ENCODE results near the gene GRIK4. TPM values are rescaled to one million over a fixed set of nuclear protein-coding genes. Genes with fewer than 3 reads are reported as not detected.
"Not testable (repeated sequence)": the region's sequence is repeated elsewhere in the genome, so short reads cannot be mapped to it uniquely, and the experiment has no call there.

GRIK4 gene
- total RNA-seq, 1 experiment from 2014 or later, result not detected

DNA sequence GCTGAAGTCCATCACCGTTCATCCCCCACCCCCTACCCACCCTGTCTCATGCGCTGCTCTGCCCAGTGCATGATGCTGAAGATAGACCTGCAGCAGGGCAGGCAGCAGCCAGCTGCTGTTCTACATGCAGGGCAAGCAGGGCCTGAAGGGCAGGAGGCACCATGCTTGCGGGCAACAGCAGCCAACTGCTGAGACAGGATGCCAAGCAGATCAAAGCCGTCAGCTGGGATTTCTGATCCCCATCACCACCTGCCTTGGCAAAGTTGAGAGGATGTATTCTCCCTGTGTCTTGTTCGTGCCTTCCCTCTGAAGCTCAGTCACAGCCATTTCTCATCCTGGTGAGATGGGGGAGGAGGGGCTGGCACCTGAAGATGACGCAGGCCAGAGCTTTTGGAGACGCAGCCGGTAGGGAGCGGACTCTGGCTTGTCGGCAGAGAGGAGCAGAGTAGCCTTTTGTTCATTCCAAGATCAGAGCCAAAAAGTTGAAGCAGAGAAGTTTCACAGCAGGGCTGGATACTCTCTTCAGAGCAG, 227.0 kb downstream of the GRIK4 start:
- no peak for DNase-seq (ENCODE audit: low read depth)

DNA sequence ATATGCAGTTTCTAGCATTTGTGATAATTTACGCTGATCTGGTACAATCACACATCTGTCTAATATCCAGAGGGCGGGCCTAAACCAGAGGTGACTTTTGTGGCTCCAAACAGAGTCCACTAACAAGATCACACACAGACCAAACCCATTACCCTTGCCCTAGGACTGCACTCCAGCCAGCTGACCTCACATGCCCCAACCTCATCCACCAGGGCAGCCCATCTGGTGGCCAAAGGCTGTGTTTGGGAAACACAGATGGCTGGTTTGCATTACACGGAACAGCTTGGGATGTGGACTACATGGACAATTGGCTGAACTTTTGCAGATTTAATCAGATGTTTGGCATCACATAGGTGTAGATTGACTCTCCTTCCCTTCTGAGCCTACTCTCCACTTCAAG, 228.2 kb downstream of the GRIK4 start:
- no peak for DNase-seq (ENCODE audit: low read depth)

- no peak for DNase-seq (ENCODE audit: low read depth)
Measured at GRCh38 chr11:120740380-120740779, 228.8 kb downstream of the GRIK4 start.

DNA sequence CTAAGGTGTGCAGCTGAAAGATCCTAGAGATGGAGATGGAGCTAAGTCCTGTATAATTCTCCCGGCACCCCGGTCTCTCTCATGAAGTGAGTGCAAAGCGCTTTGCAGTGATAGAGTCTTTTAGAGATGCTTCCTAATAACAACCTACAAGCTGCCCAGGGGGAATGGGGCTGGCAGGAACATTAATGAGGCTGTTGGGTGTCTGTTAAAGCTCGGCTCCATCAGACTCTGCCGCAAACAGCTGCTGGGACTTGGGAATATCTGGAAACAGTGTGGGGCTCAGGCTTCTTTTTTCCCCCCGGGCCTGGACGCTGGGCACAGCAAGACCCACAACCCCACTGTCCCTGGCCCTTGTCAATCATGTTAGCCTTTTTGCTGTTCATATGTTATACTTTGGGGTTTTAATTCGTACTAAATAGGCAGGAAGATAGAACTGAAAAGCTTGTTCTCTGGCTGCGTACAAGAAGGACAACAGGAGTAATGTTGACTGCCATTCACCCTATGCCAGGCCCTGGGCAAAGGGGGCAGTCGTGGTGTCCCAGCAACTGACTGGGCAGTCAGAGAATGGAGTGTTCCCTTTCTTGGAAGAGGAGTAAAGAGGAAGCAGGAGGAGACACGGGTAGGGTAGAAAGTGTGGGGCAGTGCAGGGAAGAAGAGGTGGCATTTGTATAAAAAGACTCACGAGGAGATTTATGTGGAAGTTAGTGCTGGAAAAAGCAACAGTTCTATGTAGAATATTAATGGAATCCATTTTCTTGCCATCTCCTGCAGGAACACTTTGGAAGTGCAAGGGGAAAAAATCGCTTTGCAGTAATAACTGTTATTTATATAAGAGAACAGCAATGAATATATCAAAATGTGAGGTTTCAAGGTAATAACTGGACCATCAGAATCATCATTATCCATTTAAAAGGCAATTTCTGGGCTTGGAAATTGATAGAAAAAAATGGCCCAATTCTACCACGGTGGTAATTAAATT, 232.8 kb downstream of the GRIK4 start:
- no peak for DNase-seq (ENCODE audit: low read depth)

GRCh38 chr11:120746376-120746775, 234.8 kb downstream of the GRIK4 start:
- DNase-seq (ENCODE audit: low read depth), result no peak

DNA sequence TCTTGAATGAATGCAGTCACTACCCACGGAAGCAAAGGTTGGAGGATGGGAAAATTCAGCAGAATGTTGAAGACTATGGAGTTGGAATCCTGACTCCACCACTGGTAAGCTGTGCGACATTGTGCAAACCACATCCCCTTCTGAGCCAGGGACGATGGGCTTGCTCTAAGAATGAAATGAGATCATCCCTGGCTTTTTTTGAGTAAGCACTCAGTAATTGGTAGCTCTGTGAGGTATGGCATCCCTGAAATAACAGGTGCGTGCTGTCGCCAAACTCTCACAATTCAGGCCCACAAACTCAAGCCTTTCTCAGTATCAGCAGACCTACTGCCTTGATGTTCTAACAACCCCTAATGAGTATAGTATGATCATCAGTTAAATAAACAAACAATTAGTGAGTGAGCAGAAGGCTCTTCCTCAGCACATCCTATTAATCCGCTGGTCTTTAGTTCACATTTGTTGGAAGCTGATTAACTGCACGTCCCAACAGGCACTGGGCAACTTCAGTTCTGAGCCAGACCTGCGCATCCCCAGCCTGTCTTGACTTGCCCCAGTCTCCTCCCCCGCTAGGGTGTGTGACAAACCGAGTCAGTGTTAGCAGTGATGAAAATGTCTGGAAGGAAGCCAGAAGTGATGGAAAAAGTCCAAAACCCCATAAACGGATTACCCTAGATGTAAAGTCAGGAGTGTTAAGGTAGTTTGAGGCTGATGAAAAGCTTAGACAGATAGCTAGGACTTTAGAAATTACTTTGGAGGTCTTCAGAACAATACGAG, 235.5 kb downstream of the GRIK4 start:
- DNase-seq (ENCODE audit: low read depth), result no peak

DNA sequence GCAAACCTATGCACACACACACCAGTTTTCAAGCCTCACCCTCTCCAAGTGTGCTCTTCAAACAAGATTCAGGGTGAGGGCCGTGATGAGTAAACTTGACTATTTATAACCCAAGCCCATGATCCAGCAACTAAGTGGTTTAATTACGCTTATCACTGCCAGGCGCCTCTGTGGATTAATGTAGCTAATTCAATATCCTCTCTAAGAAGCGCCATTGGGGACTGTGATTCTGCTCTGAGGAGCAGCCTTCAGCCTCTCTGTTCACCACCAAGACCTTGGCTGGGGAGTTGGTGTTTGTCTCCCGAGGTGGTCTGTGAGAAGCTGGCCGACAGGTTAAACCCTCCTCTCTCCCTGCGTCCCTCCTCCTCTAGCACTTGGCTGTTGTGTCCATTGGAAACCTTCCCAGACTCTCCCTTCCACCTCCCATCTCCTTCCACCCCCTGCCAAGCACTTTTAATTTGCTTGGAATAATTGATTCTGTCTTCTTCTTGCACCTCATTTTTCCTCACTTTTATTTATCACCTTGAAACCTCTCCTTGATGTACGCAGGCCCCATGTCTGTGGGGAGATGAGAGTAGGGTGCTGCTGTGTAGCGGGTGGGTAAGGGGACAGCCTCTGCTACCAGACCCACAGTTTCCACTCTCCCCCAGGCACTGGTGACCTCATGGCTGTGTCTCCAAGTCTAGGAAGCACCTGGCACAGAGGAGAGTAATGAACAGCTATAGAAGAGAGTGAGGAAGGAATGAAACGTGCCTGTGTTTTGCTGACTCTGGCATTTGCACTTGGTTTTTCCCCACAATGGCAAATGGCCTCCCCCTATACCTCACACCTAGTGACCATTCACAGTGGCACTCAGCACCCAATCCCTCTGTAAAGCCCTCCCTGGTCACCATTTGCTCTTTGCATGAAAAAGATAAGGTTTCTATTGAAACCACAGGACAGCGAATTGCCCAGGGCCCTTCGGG, 236.6 kb downstream of the GRIK4 start:
- DNase-seq (ENCODE audit: low read depth), result no peak

DNA sequence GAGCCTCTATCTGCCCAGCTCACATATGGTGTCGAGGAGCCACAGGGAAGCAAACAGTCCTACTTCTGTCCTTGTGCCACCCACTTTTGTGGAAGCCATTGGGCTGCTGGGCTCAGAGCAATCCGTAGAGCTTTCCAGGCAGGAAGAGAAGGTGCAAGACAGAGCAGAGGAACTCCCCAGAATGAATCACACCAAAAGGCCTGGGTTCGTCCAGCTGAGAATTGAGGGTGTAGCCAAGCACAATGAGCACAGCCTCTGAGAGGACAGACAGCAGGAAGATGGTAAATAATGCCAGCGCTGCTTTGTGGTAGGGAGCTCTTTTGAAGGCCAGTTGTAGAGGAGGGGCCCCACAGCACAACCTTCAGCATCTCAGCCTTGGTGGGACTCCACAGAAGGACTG, 237.8 kb downstream of the GRIK4 start:
- no peak for DNase-seq (ENCODE audit: low read depth)

DNA sequence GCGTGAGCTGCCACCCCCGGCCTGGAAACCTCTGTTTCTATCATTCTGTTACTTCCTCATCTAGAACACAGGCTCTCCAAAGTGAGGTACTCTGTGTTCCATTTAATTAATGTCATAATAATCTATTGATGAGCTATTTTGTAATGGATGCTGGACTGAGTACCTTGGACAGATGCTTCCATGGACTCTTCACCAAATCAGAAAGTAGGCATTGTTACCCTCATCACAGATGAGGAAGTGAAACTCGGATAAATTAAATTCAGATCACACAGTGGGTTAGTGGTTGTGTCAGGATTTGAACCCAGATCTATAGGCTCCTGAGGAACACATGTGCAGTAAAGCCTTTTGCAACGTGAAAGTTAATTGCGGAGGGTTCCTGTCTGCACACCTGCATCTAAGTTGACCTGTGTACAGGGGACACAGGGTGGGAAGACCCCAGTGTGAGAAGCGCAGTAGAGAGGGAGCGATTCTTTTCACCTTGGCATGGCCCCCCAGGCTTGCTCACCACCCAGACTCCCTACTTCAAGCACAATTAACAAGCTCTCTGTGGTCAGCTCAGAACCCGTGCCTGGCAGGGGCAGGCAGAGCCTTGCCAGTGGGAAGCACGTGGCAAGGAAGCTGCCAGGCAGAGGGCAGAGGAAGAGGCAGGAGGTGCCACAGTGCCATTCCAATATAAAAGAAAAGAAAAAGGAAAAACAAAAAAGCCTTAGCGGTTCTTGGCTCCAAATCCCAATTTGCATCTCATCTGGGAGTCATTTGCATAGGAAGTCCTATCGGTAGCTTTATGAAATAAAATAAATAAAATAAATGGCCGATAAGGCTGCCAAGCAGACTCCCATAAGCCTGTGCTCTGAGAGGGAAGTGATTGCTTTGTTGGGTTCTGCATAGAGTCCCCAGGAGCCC, 239.3 kb downstream of the GRIK4 start:
- DNase-seq (ENCODE audit: low read depth), result no peak

- no peak for DNase-seq (ENCODE audit: low read depth)
Measured at GRCh38 chr11:120751550-120751949, 240.0 kb downstream of the GRIK4 start.

DNA sequence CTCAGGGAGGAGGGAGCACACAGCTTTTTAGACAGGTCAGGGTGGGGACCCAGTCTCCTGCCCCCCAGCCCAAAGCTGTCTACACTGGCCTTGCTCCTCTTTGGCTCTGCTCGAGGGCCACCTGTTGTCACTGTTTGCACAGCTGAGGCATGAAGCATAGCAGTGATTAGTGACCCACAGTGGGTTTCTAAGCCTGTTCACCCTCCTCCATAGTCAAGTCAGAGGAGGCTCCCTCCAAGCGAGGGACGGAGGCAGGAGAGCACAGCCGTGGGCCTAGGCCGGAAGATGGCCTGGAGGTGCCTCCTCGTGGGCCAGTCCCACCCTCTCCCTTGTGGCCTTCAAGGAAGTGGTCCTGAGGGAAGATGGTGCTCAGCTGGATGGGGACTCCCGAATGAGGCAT, 241.1 kb downstream of the GRIK4 start:
- no peak for DNase-seq (ENCODE audit: low read depth)

- no peak for DNase-seq (ENCODE audit: low read depth)
Measured at GRCh38 chr11:120756931-120757330, 245.4 kb downstream of the GRIK4 start.

- DNase-seq (ENCODE audit: low read depth), result no peak
Measured at GRCh38 chr11:120759046-120759445, 247.5 kb downstream of the GRIK4 start.

GRCh38 chr11:120765710-120766109, 254.2 kb downstream of the GRIK4 start:
- not testable (repeated sequence) for DNase-seq (ENCODE audit: low read depth)

DNA sequence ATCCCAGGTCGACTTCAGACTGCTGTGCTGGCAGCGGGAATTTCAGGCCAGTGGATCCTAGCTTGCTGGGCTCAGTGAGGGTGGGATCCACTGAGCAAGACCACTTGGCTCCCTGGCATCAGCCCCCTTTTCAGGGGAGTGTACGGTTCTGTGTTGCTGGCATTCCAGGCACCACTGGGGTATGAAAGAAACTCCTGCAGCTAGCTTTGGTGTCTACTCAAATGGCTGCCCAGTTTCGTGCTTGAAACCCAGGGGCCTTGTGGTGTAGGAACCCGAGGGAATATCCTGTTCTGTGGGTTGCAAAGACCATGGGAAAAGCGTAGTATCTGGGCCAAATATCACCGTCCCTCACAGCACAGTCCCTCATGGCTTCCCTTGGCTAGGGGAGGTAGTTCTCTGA, 254.8 kb downstream of the GRIK4 start:
- DNase-seq (ENCODE audit: low read depth), result no peak

DNA sequence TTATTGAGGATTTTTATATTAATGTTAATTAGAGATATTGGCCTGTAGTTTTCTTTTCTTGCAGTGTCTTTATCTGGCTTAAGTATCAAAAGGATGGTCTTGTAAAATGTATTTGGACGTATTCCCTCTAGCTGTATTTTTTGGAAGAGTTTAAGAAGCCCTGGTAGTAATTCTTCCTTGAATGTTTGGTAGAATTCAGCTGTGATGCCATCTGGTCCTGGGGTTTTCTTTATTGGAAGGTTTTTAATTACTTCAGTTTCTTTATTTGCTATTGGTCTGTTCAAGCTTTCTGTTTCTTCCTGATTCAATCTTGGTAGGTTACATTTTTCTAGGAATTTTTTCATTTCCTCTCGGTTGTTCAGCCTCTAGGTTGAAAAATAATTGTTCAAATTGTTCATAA, 257.4 kb downstream of the GRIK4 start:
- DNase-seq (ENCODE audit: low read depth), result no peak

DNA sequence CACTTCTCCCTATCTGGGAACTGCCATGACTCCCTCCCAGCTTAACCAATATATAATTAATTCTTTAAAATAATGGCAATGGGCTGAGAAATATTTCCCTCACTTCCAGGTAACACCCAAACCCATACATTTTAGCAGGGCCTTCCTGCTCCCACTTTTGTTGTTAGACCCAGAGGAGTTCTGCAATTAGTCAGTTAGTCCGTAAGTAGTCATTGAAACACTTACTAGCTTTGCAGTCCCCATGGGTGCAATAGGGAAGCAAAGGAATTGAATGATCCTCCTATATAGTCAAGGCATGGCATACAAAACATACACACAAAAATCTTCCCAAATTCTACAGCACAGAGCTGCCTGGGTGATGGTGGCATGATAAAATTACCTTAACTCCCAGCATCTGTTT, 258.4 kb downstream of the GRIK4 start:
- no peak for DNase-seq (ENCODE audit: low read depth)

GRCh38 chr11:120771551-120772060, 260.1 kb downstream of the GRIK4 start:
- DNase-seq (ENCODE audit: low read depth), result no peak

DNA sequence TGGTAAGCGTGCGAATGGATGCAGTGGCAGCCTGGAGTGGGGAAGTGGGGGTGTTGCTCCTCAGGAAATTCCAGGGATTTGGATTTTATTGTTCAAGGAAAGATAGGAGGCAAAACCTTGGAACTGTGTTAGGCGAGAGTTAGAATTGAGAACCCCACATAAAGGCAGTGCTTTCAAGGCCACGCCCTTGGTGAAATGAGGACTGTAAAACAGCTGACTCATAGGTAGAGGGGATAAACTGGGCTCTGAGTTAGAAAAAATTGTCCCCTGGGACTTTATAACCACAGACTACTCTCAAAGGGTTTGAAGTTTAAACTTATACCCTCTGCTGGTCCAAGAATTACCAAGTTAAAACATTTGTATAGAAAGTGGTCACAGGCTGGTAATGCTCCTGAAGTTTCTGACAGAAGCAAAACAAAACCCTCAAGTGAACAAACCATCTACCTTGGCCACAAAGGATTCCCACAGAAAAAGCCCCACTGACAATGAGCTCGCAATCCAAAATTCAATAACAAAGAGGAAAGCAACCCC, 262.0 kb downstream of the GRIK4 start:
- no peak for DNase-seq (ENCODE audit: low read depth)
